ENCODE data around the gene CA9. TPM values are rescaled to one million over a fixed set of nuclear protein-coding genes. Genes with fewer than 3 reads are reported as not detected.

The CA9 gene
- polyA plus RNA-seq, 1 experiment: 1.2 TPM

DNA sequence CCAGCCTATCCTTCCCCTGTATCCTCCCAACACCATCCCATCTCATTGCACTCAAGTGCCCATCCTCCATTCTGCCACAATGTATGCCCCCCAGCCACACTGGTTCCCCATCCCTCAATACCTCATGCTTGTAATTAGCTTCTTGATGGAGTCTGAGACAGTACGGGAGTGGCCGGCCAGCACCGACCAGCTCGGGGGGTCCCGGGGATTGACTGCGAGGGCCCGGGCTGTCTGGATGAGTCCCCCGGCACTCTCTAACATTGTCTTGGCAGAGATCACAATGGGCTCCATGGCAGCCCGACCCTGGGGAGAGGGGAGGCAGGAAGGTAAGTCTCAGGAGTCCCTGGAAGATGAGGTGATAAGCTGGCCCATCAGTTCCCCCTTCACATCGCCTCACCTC, 33.2 kb downstream of the CA9 start:
- no peak for DNase-seq (ENCODE audit: low read depth, low spot score)
- Histone ChIP-seq H3K27me3 (ENCODE audit: control insufficient read depth, insufficient read depth, low read length) (no peaks in the 10 kb centered on the region), H3K9me3 (ENCODE audit: control insufficient read depth, insufficient read depth, low read length) (no peaks in the 10 kb centered on the region), H3K27ac (ENCODE audit: low read depth, low read length) (no peak overlapping the region), H3K4me3 (ENCODE audit: low read depth, low read length) (no peak overlapping the region)
- no peak for TF ChIP-seq CTCF (IDR thresholded peaks at IDR 0.05; ENCODE audit: low read depth, low read length)
- ChIA-PET CTCF (interaction anchor here (1.2 to 7.5 kb wide), 2 partner anchors 11 to 60 kb away, joined by 3 to 48 read pairs; no protein-coding TSS in a partner anchor), POLR2A (interaction anchor here (1.2 to 1.8 kb wide), 2 partner anchors 12 to 21 kb away, joined by 5 to 8 read pairs; no protein-coding TSS in a partner anchor)

DNA sequence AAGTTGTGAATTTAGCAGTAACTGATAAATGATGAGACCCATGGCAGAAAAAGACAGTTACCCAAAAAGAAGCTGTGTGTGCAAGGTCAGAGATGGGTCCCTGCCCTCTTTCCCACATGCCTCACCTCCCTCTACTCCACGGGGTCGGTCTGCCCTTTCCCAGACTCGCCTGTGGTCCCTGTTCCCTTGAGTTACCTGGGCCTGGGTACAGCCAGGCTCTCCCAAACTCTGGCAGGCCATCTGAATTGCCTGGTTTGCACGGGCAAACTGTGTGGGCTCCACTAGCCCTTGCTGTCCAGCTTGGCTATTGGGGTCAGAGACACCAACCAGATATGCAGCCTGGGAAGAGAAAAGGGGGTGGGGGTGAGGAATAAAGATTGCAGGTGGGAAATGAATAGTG, 34.4 kb downstream of the CA9 start:
- TF ChIP-seq CTCF (IDR thresholded peaks at IDR 0.05; ENCODE audit: low read depth, low read length): no peak
- no peak for DNase-seq (ENCODE audit: low read depth, low spot score)
- POLR2A ChIA-PET: interaction anchor here (1.1 to 1.8 kb wide), 2 partner anchors 20 to 24 kb away, joined by 3 to 5 read pairs; partner anchors contain the start of gene CREB3
- Histone ChIP-seq H3K27ac (ENCODE audit: low read depth, low read length) (no peak overlapping the region), H3K27me3 (ENCODE audit: control insufficient read depth, insufficient read depth, low read length) (no peaks in the 10 kb centered on the region), H3K4me3 (ENCODE audit: low read depth, low read length) (no peak overlapping the region), H3K9me3 (ENCODE audit: control insufficient read depth, insufficient read depth, low read length) (no peaks in the 10 kb centered on the region)
- CTCF ChIA-PET: interaction anchor here (1.0 to 7.5 kb wide), 3 partner anchors 12 to 61 kb away, joined by 3 to 48 read pairs (median 3); no protein-coding TSS in a partner anchor

GRCh38 chr9:35710818-35711500, 37.2 kb downstream of the CA9 start:
- no peaks in the 10 kb centered on the region for H3K27me3 ChIP-seq (ENCODE audit: control insufficient read depth, insufficient read depth, low read length)
- CTCF ChIA-PET: interaction anchor here (0.7 to 7.5 kb wide), 2 partner anchors 12 to 15 kb away, joined by 4 to 48 read pairs; no protein-coding TSS in a partner anchor
- POLR2A ChIA-PET: interaction anchor here (0.8 to 1.9 kb wide), 4 partner anchors 13 to 21 kb away, joined by 3 to 8 read pairs (median 5); partner anchors contain the start of gene TPM2

DNA sequence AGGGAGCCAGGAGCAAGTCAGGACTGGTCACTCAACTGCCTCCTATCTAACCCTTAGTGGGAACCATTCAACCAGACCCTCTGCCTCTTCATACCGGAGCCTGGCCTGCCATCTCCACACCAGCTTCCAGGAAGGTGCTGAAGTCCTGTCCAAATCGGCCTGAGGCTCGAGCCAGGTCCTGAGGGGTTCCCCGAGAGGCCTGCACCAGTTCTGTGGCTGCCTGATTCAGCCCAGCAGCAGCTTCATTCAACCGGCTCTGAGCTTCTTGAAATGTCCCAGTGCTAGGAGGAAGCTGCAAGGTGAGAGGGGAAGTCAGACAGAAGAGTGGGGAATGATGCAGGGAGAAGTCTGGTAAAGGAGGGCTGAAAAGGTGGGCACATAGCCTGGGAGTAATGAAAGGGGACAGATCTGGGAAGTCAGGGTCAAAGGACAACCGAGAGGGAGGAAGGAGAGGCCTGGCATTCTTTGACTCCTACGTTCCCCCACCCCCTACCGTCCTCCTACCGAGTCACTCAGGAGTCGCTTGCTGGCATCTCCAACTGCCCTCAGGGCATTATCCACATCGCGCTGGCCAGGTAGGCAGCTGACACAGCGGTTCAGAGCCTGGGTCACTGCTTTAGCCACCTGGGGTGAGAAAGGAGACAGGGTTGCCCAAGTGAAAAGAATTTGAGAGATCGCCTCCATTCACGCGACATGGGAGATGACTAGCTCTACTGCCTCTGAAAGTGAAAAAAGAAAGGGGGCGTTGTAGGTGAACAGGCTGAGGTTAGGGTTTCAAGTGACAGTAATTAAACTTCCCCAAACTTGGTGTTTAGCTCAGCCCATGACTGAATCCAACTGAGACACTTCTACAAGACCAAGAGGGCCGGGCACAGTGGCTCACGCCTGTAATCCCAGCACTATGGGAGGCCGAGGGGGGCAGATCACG, 38.0 kb downstream of the CA9 start:
- CTCF ChIA-PET: interaction anchor here (1.4 to 7.5 kb wide), 2 partner anchors 15 to 16 kb away, joined by 6 to 48 read pairs; no protein-coding TSS in a partner anchor
- no peak for TF ChIP-seq CTCF (IDR thresholded peaks at IDR 0.05; ENCODE audit: low read depth, low read length)
- Histone ChIP-seq H3K27ac (ENCODE audit: low read depth, low read length) (no peak overlapping the region), H3K27me3 (ENCODE audit: control insufficient read depth, insufficient read depth, low read length) (no peaks in the 10 kb centered on the region), H3K9me3 (ENCODE audit: control insufficient read depth, insufficient read depth, low read length) (no peaks in the 10 kb centered on the region), H3K4me3 (ENCODE audit: low read depth, low read length) (no peak overlapping the region)
- no peak for DNase-seq (ENCODE audit: low read depth, low spot score)
- POLR2A ChIA-PET: interaction anchor here (0.8 to 3.2 kb wide), 6 partner anchors 13 to 22 kb away, joined by 3 to 17 read pairs (median 8); partner anchors contain the start of gene TPM2

More at GRCh38 chr9:35710818-35711500, 37.2 kb downstream of the CA9 start:
- DNase-seq (ENCODE audit: low read depth, low spot score): no peak
- H3K4me3 ChIP-seq (ENCODE audit: low read depth, low read length): no peak overlapping the region
- H3K27ac ChIP-seq (ENCODE audit: low read depth, low read length): no peak overlapping the region
- no peak for TF ChIP-seq CTCF (IDR thresholded peaks at IDR 0.05; ENCODE audit: low read depth, low read length)
- no peaks in the 10 kb centered on the region for H3K9me3 ChIP-seq (ENCODE audit: control insufficient read depth, insufficient read depth, low read length)
